A673 (cell line): ENCODE measurements around the gene VPS13D. TPM values are rescaled to one million over a fixed set of nuclear protein-coding genes. Genes with fewer than 3 reads are reported as not detected.

Source experiments
- Bru-seq: library from RNA; stranded (reverse); fragments of 400-500 nt; gene quantifications from one replicate; lab custom pipeline; 2021; lab: Mats Ljungman, UMichigan
- BruChase-seq, 2 experiments: library from RNA; stranded (reverse); fragments of 400-500 nt; gene quantifications; one replicate each; lab custom pipeline; 2021; lab: Mats Ljungman, UMichigan
- BruUV-seq: library from RNA; stranded (reverse); fragments of 400-500 nt; replicated peaks from 2 replicates; lab custom pipeline; 2021; lab: Mats Ljungman, UMichigan
- CTCF ChIA-PET: fragments of 300-600 bp; sonication (Branson Sonifier 250); formaldehyde crosslinking; loops from one replicate; lab custom pipeline; 2022; ENCODE audit warnings: antibody characterized with exemption; lab: Charles Lee
- POLR2A ChIA-PET: fragments of 300-600 bp; sonication (Branson Sonifier 250); formaldehyde crosslinking; loops from one replicate; lab custom pipeline; 2022; ENCODE audit warnings: antibody characterized with exemption; ENCODE audit not compliant: low non-redundant PET; lab: Charles Lee
- DNase-seq: peaks from one replicate; pipeline ENCODE4 v3.0.0-alpha.2; 2015; ENCODE audit warnings: low spot score
- H3K27ac ChIP-seq: fragments of 200-600 bp; sonication (generic); 2 replicates; pipeline ENCODE4 v1.5.1; 2016; ENCODE audit warnings: mixed run types, low read depth, mild to moderate bottlenecking, mixed read lengths, antibody characterized with exemption, low read length; ENCODE audit not compliant: poor library complexity, severe bottlenecking
- H3K27me3 ChIP-seq: fragments of 200-600 bp; sonication (generic); replicated peaks from 2 replicates; pipeline ENCODE4 v1.6.1; 2017; ENCODE audit warnings: mixed run types, low read depth, mild to moderate bottlenecking, mixed read lengths, antibody characterized with exemption, low read length; ENCODE audit not compliant: insufficient read depth, poor library complexity
- H3K36me3 ChIP-seq: fragments of 200-600 bp; sonication (generic); 2 replicates; pipeline ENCODE4 v1.6.1; 2016; ENCODE audit warnings: mixed run types, mild to moderate bottlenecking, mixed read lengths, antibody characterized with exemption, low read length; ENCODE audit not compliant: insufficient read depth, poor library complexity, severe bottlenecking
- H3K4me1 ChIP-seq: fragments of 200-600 bp; sonication (generic); 2 replicates; pipeline ENCODE4 v1.6.1; 2017; ENCODE audit warnings: mixed run types, mild to moderate bottlenecking, mixed read lengths, antibody characterized with exemption, low read length; ENCODE audit not compliant: insufficient read depth, poor library complexity, severe bottlenecking
- H3K4me3 ChIP-seq: fragments of 200-600 bp; sonication (generic); 2 replicates; pipeline ENCODE4 v1.5.1; 2016; ENCODE audit warnings: low read depth, mixed run types, mild to moderate bottlenecking, mixed read lengths, low read length; ENCODE audit not compliant: poor library complexity, severe bottlenecking
- H3K9me3 ChIP-seq: fragments of 200-600 bp; sonication (generic); 2 replicates; pipeline ENCODE4 v1.6.1; 2016; ENCODE audit warnings: mixed run types, low read depth, mild to moderate bottlenecking, mixed read lengths, antibody characterized with exemption, low read length; ENCODE audit not compliant: poor library complexity, severe bottlenecking
- CTCF ChIP-seq: fragments of 300-800, 200-600 bp; sonication (generic); conservative IDR thresholded peaks from 2 replicates; pipeline ENCODE4 v1.5.1; 2017; ENCODE audit warnings: low read depth, mild to moderate bottlenecking, antibody characterized with exemption, low read length, moderate library complexity, mixed read lengths
- EZH2 ChIP-seq: fragments of 200-600 bp; sonication (generic); IDR thresholded peaks from 2 replicates; pipeline ENCODE4 v1.6.1; 2017; ENCODE audit warnings: borderline replicate concordance, low read depth, mild to moderate bottlenecking, mixed read lengths, antibody characterized with exemption, low read length; ENCODE audit not compliant: poor library complexity, severe bottlenecking
- intact Hi-C: fragments of 100-400 bp; cut with micrococcal nuclease; formaldehyde crosslinking; loops from one replicate; pipeline ENCODE4 v1.10.0; 2022; ENCODE audit not compliant: unreplicated experiment
- long read RNA-seq: library from polyadenylated mRNA; stranded (forward); transcript quantifications from one replicate; pipeline ENCODE4 v2.0.0, GENCODE V29; 2022
- total RNA-seq: library from RNA; stranded (reverse); gene quantifications from 2 replicates; pipeline ENCODE4 v1.2.3, GENCODE V29; 2021

Gene VPS13D
- total RNA-seq, result 26.0 and 32.5 TPM in 2 replicates
- Bru-seq, nascent RNA, result percentile 72 among the genes with signal in this experiment
- percentile 69 among the genes with signal in this experiment for BruChase-seq, experiment 1, labeled RNA remaining after a 2-hour chase
- BruChase-seq, experiment 2, labeled RNA remaining after a 6-hour chase, result percentile 71 among the genes with signal in this experiment
- long read RNA-seq, partial matches to known transcripts, result 4 of 6 reads
- long read RNA-seq, other reads (novel, unspliced or antisense), result 2 of 6 reads

GRCh38 chr1:12229835-12230548, at the start of gene VPS13D:
Gene VPS13D, plus strand, starts transcription at chr1:12230030. Its CDS starts 4,237 bp downstream, at chr1:12234267.
- Histone ChIP-seq H3K27ac (peak within 1 kb of the TSS; percentile 88), H3K9me3 (no peaks in the 10 kb centered on the region), H3K4me1 (peaks cover 5% of the 10 kb centered on the region), H3K27me3 (no peaks in the 10 kb centered on the region), H3K36me3 (no peaks in the 10 kb centered on the region), H3K4me3 (peak within 1 kb of the TSS; percentile 99)
- no peak for TF ChIP-seq EZH2
- TF ChIP-seq CTCF, result peak; percentile 82
- peak; percentile 88 for DNase-seq
- intact Hi-C loops, result no loop called here
- ChIA-PET CTCF (no interaction called here), POLR2A (no interaction called here)
- no TSS peak for BruUV-seq

GRCh38 chr1:12180315-12180714, 49.5 kb upstream of the VPS13D start:
- Histone ChIP-seq H3K27ac (no peak overlapping the region), H3K27me3 (no peaks in the 10 kb centered on the region), H3K36me3 (no peaks in the 10 kb centered on the region), H3K4me1 (peaks cover 7% of the 10 kb centered on the region), H3K4me3 (no peak overlapping the region), H3K9me3 (no peaks in the 10 kb centered on the region)
- intact Hi-C loops, result no loop called here
- no peak for TF ChIP-seq EZH2
- TF ChIP-seq CTCF, result no peak
- DNase-seq, result no peak
- ChIA-PET POLR2A (no interaction called here), CTCF (interaction anchor here (1.2 kb wide), 1 partner anchor 56 kb away, joined by 4 read pairs; no protein-coding TSS in a partner anchor)
- BruUV-seq, result no TSS peak

GRCh38 chr1:12180903-12181302, 48.9 kb upstream of the VPS13D start:
- ChIA-PET POLR2A (no interaction called here), CTCF (interaction anchor here (1.2 kb wide), 1 partner anchor 56 kb away, joined by 4 read pairs; no protein-coding TSS in a partner anchor)
- Histone ChIP-seq H3K27me3 (no peaks in the 10 kb centered on the region), H3K4me1 (peaks cover 7% of the 10 kb centered on the region), H3K36me3 (no peaks in the 10 kb centered on the region), H3K4me3 (no peak overlapping the region), H3K9me3 (no peaks in the 10 kb centered on the region), H3K27ac (no peak overlapping the region)
- no peak for DNase-seq
- intact Hi-C loops, result no loop called here
- TF ChIP-seq EZH2, result no peak
- no peak for TF ChIP-seq CTCF
- BruUV-seq, result no TSS peak
